HG02884 (cell line): ENCODE data around the gene SPDYE17.
"Not testable (repeated sequence)": the region's sequence is repeated elsewhere in the genome, so short reads cannot be mapped to it uniquely, and the experiment has no call there.

Source experiments
- ATAC-seq: cut with Tn5 transposase; IDR thresholded peaks from one replicate; pipeline ENCODE4 v1.9.1; 2021; ENCODE audit warnings: mild to moderate bottlenecking, moderate library complexity; ENCODE audit not compliant: unreplicated experiment

Gene SPDYE17, protein sequence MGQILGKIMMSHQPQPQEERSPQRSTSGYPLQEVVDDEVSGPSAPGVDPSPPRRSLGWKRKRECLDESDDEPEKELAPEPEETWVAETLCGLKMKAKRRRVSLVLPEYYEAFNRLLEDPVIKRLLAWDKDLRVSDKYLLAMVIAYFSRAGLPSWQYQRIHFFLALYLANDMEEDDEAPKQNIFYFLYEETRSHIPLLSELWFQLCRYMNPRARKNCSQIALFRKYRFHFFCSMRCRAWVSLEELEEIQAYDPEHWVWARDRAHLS

GRCh38 chr7:77032261-77032660 is at the start of gene SPDYE17:
TSS of gene SPDYE17 (minus strand) at chr7:77032361. CDS start at chr7:77030570, 1,791 bp downstream.
- ATAC-seq = not testable (repeated sequence)

DNA sequence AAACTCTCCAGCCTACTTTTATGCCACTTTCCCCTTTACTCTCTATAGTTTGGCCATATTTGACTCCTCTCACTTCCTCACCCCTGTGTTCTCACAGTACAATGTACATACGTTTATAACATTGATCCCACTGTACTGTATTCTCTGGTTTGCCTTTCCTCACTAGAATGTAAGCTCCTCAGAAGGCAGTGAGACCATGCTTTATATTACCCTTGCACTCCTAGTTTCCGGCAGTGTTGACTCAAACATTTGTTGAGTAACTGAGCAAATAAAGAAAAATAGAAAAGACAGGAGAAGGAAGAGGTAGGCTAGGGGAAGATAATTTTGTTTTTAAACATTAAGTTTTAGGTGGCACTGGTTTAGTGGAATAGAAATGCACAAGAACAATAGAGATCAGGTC is 48.1 kb upstream of the SPDYE17 start:
- ATAC-seq = not testable (repeated sequence)

GRCh38 chr7:77079624-77080023 is 47.5 kb upstream of the SPDYE17 start:
- ATAC-seq = not testable (repeated sequence)

GRCh38 chr7:77079112-77079511 is 47.0 kb upstream of the SPDYE17 start:
- not testable (repeated sequence) for ATAC-seq

DNA sequence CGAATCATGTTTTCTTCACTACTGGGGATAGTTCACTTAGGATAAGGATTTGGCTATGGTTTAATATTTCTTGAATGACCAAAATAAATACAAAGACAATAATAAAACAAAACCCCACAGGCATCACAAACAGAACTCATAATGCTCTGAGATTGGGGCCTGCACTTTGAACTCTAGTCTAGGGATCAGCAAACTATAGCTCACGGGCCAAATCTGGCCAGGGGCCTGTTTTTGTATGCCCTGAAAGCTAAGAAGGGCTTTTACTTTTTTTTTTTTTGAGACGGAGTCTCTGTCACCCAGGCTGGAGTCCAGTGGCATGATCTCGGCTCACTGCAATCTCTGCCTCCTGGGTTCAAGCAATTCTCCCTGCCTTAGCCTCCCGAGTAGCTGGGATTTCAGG is 44.9 kb upstream of the SPDYE17 start:
- ATAC-seq = not testable (repeated sequence)

DNA sequence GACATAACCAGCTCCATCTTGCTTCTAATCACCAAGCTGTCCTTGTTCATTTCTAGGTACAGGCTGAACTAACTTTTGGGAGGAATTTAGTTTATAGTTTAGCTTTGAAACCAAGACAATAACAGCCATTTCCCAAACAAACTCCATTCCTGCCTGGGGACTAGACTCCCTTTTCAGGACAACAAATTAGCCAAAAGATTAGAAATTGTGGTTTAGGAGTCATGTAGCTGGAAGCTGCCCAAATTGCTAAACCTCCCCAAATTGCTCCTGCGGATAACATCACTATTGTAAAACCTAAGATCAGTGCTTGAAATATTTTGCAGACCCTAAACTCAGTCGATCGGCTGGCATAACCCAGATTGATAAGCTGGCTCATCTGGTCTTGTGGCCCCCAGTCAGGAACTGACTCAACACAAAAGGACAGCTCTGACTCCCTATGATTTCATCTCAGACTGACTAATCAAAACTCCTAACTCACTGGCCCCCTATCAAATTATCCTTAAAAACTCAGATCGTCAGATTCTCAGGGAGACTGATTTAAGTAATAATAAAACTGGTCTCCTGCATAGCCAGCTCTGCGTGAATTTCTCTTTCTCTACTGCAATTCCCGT is 42.7 kb upstream of the SPDYE17 start:
- ATAC-seq = not testable (repeated sequence)

GRCh38 chr7:77071108-77071507 is 38.9 kb upstream of the SPDYE17 start:
- not testable (repeated sequence) for ATAC-seq

- not testable (repeated sequence) for ATAC-seq
Observed at GRCh38 chr7:77065869-77066268, 33.7 kb upstream of the SPDYE17 start.

GRCh38 chr7:77063732-77064131 is 31.6 kb upstream of the SPDYE17 start:
- ATAC-seq = not testable (repeated sequence)

- not testable (repeated sequence) for ATAC-seq
Observed at GRCh38 chr7:77062557-77062956, 30.4 kb upstream of the SPDYE17 start, which contains the start of gene SPDYE18. TSS of gene SPDYE18 (minus strand) at chr7:77062558. CDS start at chr7:77060512, 2,046 bp downstream.

GRCh38 chr7:77026349-77026748 is 5.8 kb downstream of the SPDYE17 start:
- ATAC-seq = not testable (repeated sequence)

- not testable (repeated sequence) for ATAC-seq
Observed at GRCh38 chr7:77010074-77010680, 22.0 kb downstream of the SPDYE17 start.

DNA sequence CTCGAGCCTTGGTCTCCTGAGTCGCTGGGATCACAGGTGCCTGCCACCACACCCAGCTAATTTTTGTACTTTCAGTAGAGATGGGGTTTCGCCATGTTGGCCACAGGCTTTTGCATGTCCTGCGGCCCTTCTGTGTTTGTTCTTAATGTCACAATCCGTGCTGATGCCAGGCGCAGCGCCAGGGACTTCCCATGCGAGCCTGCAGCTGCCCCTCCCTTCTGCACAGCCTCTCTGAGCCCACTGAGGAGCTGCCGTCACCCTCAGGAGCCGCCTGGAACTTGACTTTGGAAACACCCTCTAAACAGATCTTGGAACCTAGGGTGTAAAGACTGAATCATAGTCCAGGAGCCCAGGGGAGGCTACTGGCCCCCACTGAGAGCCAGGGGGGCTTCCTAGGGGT is 24.2 kb downstream of the SPDYE17 start:
- ATAC-seq = not testable (repeated sequence)

DNA sequence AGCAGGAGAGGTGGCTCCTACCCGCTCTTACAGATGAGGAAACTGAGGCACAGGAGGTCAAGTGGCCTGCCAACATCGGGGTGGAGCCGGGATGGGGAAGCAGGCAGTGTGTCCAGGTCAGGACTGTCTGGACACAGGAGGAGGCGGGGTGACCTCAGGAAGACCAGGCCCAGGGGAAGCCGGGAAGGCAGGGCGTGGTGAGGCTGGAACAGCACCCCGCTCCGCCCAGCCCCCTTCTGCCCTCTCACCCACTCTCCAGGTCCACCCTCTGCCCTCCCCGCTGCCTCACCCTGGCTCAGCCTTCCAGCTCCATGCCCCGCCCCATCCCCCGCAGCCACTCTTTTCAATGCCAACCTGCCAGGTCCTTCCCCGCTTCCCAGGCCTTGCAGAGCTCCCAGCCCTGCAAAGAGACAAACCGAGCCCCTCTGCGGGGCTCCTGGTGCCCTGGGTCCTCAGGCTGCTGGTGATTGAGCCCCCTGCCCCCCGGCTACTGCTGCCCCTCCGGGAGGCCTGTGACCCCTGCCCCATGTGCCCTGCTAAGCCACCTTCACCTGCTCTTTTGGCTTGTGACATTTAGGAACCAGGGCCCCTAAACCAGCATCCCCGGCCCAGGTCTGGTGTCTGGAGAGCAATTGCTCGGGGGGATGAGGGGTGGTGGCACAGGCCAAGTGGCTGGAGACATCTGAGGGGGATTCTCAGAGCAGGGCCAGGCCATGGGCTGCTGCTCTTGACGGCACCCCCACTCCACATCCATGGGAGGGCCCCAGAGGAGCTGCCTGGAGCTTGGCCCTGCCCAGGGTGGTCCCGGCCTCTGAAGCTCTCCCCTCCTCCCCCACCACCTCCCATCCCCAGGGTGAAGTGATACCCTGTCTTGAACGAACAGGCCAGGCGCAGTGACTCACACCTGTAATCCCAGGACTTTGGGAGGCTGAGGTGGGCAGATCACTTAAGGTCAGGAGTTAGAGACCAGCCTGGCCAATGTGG is 25.7 kb downstream of the SPDYE17 start:
- ATAC-seq = not testable (repeated sequence)

GRCh38 chr7:77005461-77006057 is 26.6 kb downstream of the SPDYE17 start:
- ATAC-seq = not testable (repeated sequence)

GRCh38 chr7:77004151-77004550 is 28.0 kb downstream of the SPDYE17 start:
- ATAC-seq = not testable (repeated sequence)

DNA sequence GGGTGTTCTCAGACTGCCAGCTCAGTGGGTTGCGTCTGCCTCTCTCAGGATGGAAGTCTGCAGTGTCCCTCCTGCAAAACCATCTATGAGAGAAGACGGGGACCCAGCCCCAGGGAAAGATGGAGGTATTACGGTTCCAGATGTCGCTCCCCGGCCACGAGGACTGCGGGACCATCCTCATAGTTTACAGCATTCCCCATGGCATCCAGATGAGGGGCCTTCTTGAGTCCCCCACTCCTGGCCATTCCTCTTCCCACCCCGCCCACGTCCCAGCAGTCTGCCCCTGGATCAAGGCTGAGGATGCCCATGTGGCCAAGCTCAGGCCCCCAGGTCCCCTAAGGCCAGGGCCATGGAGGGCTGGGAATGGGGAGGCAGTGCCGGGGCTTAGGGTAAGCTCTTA is 28.9 kb downstream of the SPDYE17 start:
- ATAC-seq = not testable (repeated sequence)

- ATAC-seq = not testable (repeated sequence)
Observed at GRCh38 chr7:77002678-77003233, 29.4 kb downstream of the SPDYE17 start.

DNA sequence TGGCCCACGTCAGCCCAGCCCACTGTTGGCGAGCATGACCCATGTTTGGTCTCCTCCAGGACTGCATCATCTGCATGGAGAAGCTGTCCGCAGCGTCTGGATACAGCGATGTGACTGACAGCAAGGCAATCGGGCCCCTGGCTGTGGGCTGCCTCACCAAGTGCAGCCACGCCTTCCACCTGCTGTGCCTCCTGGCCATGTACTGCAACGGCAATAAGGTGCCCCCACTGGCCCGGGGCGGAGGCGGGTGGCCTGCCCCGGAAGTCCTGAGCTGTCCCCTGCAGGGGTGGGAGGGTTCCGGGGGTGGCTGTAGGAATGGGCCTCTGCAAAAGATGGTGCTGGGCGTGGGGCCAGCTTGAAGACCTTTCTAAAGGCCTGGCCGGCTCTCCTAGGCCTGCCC is 30.1 kb downstream of the SPDYE17 start:
- ATAC-seq = not testable (repeated sequence)
